DMS153 treated with DMSO at 0.1 percent for 48 hours (cell line): ENCODE results near the gene SGK1.
"Not testable (repeated sequence)": the region's sequence is repeated elsewhere in the genome, so short reads cannot be mapped to it uniquely, and the experiment has no call there.

Source experiments
- DNase-seq: peaks from one replicate; lab custom pipeline; 2025; ENCODE audit not compliant: unreplicated experiment; lab: John Stamatoyannopoulos, UW

SGK1 gene

DNA sequence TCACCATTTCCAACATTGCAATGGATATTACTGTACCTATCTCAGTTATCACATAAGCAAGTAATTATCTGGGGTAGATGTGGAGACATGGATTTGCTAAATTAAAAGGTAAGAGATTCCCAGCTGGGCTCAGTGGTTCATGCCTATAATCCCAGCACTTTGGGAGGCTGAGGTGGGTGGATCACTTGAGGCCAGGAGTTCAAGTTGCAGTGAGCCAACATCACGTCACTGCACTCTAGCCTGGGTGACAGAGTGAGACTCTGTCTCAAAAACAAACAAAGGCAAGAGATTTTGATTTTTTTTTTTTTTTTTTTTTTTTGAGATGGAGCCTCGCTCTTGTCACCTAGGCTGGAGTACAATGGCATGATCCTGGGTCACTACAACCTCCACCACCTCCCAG is 62.6 kb downstream of the SGK1 start:
- DNase-seq = not testable (repeated sequence)

DNA sequence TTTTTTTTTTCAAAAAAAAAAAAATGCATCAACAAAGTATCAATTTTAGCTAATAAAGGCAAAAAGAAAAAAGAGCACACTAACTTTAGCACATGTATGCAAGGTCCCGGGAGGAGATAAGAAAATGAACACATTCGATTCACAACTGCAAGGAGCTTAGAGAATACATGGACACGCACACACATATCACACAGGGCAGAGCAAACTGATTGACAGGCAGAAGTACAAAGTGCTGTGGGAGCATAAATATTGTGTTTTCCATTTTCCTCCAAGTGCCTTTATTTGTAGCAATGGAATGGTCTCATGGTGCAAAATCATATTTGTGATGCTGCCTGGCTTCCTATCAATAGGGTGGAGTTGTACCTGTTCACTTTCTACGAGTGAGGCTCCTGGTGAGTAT is 63.8 kb downstream of the SGK1 start:
- DNase-seq = no peak

DNA sequence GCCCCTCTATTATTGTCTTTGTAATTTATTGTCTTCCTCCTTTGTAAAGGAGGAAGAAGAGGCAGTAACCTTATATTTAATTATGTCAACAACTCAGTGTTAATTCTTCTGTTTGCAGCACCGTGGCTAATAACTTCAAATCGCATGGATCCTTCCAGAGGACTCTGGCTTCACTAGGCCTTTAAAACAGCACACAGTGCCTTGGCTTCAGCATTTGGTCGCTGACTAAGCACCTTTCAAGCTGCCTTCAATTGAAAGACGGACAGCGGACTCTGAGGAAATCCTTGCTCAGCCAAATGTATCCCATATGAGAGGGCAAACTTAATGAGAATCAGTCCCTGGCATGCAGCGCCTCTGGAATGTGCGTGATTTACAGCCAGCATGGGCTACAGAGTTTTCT is 64.2 kb downstream of the SGK1 start:
- no peak for DNase-seq

- DNase-seq = no peak
Observed at GRCh38 chr6:134251320-134251719, 66.6 kb downstream of the SGK1 start.

DNA sequence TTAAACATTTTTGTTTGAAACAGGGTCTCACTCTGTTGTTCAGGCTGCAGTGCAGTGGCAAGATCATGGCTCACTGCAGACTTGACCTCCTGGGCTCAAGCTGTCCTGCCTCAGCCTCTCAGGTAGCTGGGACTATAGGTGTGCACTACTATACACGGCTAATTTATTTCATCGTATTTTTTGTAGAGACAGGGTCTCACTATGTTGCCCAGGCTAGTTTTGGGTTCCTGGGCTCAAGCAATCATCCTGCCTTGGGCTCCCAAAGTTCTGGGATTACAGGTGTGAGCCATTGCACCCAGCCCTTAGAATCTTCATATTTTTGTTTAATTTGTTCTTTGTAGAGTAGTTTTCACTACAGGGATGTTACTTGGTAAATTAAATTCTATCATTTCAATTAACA is 67.1 kb downstream of the SGK1 start:
- no peak for DNase-seq

- DNase-seq = no peak
Observed at GRCh38 chr6:134249759-134250602, 67.9 kb downstream of the SGK1 start.

DNA sequence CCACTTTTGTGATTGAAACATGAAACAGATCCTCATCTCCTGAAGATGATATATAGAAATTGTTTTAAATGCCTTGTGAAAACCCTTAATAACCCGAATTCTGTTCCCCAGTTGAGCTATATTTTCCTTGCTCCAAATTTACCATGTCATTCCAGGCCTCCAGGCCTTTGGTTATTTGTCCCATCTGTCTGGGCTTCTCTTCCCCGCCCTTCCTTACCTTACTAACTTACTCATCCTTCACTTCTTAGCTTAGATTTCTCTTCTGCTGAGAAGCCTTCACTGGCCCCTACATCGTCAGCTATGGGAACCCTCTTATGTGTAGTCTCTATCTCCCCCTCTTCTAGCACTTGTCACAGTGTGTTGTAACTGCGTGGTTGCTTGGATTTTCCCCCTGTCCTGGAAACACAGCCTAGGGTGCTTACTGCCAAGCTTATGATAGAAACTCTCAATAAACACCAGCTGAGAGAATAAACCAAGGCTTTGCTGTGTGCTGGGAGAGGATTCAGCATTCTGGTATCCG is 68.6 kb downstream of the SGK1 start:
- no peak for DNase-seq

DNA sequence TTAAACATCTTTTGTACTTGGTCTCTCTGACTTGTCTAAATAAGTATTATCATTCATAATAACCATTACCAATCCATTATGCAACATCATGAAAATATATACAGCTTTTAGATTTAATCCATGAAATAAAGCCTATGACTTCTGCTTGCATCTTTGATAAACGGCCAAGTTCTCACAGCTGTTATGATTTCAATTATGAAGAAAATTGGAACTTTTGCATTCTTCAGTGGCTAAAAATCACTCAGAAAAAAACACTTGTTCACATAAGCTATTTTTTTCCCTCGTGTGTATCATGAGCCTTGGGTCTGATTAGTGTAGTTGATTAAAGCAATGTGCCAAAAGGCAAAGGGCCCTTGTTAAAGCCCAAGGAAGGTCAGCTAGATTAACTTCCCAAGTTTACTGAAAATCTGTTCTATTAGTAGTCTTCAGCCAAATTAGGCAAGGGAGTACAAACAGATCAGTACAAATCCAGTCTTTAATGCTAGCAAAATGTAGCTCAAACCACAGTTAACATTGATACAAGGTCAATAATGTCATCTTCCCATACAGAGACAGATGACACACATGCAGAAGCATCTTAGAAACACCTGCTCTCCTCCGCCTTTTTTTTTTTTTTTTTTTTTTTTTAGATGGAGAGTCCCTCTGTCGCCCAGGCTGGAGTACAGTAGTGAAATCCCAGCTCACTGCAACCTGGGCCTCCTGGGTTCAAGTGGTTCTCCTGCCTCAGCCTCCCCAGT is 69.9 kb downstream of the SGK1 start:
- no peak for DNase-seq

DNA sequence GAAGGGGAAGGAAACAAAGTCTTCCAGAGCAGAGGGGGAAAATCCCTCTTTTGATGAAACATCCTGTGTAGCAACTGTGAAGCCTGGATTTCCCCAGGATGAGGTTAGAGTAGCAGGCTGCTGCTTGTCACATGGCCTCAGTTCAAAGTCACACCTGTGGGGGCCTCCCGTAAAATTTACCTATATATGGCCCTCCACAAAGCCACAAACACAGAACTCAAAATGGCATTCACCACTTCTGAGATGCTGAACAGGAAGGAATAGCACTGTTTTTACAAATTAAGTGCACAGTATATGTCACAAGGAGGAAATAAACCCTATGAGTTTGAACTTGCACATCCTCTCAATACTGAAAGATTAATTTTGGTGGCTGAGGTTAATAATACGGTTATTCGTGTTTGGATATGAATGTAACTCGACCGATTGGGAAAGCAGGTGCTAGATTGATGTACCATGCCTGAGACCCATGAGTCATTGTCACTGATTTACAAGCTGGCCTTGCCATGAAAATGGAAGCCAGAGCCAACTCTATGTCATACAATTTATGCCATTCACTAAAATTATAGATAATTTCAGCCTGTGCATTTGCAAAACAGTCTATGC is 70.6 kb downstream of the SGK1 start:
- DNase-seq = no peak

DNA sequence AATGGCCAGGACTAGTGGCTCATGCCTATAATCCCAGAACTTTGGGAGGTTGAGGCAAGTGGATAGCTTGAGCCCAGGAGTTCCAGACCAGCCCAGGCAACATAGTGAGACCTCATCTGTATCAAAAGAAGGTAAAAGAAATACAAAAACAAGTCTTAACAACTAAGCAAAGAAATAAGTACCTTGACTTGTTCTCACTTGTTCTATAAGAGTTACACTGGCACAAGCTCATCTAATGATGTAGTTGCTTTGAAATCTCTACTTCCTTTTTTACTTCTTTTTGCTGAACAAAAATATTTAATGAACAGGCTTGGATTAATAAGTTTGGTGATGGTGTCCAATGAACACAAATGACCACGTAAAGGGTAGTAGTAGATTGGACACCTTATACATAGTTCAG is 72.2 kb downstream of the SGK1 start:
- DNase-seq = no peak

DNA sequence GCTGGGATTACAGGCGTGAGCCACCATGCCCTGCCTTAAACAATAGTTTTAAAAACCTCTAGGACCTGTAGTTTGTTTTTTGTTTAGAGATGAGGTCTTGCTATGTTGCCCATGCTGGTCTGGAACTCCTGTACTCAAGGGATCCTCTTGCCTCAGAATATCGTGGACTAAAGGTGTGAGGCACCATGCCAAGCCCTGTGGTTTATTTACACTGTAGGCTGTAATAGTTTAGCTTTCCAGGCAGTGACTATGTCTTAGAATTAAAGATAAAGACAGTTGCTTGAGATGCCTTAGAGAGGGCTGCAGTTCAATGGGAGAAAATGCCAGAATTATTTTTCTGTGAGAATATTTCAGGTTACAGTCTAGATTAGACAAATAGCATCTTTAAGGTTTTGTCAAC is 72.9 kb downstream of the SGK1 start:
- no peak for DNase-seq

GRCh38 chr6:134240665-134241431 is 77.1 kb downstream of the SGK1 start:
- no peak for DNase-seq

GRCh38 chr6:134238960-134239795 is 78.7 kb downstream of the SGK1 start:
- no peak for DNase-seq

GRCh38 chr6:134238006-134238405 is 79.9 kb downstream of the SGK1 start:
- DNase-seq = no peak

GRCh38 chr6:134235937-134236751 is 81.8 kb downstream of the SGK1 start:
- no peak for DNase-seq

DNA sequence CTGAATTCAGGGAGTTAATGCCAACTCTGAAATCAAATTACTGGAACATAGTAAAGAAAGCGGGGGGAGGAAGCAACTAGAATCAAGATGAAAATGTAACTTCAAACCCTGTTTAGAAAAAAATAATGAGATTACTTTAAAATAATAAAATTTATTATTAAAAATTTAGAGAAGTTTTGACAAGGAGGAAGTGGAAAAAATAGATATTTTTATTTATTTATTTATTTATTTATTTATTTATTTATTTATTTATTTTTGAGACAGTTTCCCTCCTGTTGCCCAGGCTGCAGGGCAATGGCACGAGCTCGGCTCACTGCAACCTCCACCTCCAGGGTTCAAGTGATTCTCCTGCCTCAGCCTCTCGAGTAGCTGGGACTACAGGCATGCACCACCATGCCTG is 82.6 kb downstream of the SGK1 start:
- not testable (repeated sequence) for DNase-seq

GRCh38 chr6:134233180-134233955 is 84.5 kb downstream of the SGK1 start:
- no peak for DNase-seq

DNA sequence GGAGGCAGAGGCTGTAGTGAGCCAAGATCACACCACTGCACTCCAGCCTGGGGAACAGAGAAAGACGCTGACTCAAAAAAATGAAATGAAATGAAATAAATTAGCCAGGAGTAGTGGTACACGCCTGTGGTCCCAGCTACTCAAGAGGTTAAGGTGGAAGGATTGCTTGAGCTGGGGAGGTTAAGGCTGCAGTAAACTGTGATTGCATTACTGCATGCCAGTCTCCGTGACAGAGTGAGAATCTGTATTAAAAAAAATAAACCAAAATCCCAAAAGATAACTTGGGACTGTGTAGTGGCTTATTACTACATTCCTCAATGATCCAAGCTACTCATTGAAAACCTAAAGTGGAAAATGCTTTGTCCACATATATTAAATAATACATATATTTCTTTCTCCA is 87.0 kb downstream of the SGK1 start:
- no peak for DNase-seq
